Activated T-cell treated with anti-CD3 and anti-CD28 coated beads, Interleukin-2, amount 50 U/mL, for 72 hours (primary cell): ENCODE measurements around the gene PCCA. TPM values are rescaled to one million over a fixed set of nuclear protein-coding genes. Genes with fewer than 3 reads are reported as not detected.
A peak's percentile ranks its signal among the peaks of the same experiment; 100 is the strongest.

Experiments used
- ATAC-seq, 2 donors: fragments of 150-1000 bp; cut with Tn5 transposase; replicated peaks in 1 of 2; 2 replicates each; pipeline ENCODE4 v1.10.0; 2021; ENCODE audit warnings: moderate library complexity in 2 of 2, mild to moderate bottlenecking in 1 of 2
- DNase-seq, 2 donors: peaks; one replicate each; pipeline ENCODE4 v3.0.0; 2021 to 2022; ENCODE audit warnings: mixed read lengths in 1 of 2
- H3K27ac Mint-ChIP-seq: one replicate; pipeline ENCODE4 v1.8.0; 2022; ENCODE audit warnings: mild to moderate bottlenecking, moderate library complexity, mixed read lengths
- H3K27me3 Mint-ChIP-seq: one replicate; pipeline ENCODE4 v1.8.0; 2022; ENCODE audit warnings: low read depth, mixed read lengths
- H3K36me3 Mint-ChIP-seq, 2 donors: one replicate each; pipeline ENCODE4 v1.8.0; 2022; ENCODE audit warnings: mixed read lengths in 2 of 2, mild to moderate bottlenecking in 1 of 2; ENCODE audit not compliant: insufficient read depth in 2 of 2
- H3K4me1 Mint-ChIP-seq: one replicate; pipeline ENCODE4 v1.8.0; 2022; ENCODE audit warnings: low read depth, mixed read lengths
- H3K4me3 Mint-ChIP-seq, 2 donors: one replicate each; pipeline ENCODE4 v1.8.0; 2022; ENCODE audit warnings: mild to moderate bottlenecking in 2 of 2, mixed read lengths in 2 of 2, moderate library complexity in 2 of 2
- H3K9me3 Mint-ChIP-seq, 2 donors: one replicate each; pipeline ENCODE4 v1.8.0; 2022; ENCODE audit warnings: mixed read lengths in 2 of 2
- total RNA-seq, 2 donors: library from RNA; stranded (reverse); gene quantifications; one replicate each; pipeline ENCODE4 v1.2.3, GENCODE V29; 2022

PCCA gene
- total RNA-seq, 2 donors from 2014 or later: 10.5 to 16.9 TPM

GRCh38 chr13:100333141-100333540 lies 244.2 kb downstream of the PCCA start:
- no peak for ATAC-seq

DNA sequence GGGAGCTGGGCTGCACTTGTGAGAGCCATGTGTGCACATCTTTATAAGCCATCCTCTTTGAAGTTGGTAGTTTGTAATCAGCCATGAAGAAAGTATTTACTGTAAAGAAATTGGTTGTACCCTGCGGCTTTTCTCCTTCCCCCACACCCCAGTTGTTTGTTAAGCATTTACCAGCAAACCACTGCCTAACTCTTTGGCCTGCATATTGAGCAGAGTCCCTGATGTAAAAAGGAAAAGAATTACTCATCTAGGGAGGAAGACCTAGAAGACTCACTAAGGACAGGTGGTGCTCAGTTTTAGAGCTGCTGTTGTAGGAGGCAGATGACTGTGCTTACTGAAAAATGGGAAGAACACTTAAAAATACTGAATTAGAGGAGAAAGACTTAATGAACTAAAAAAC lies 245.3 kb downstream of the PCCA start:
- Mint-ChIP-seq H3K4me3 (no peak overlapping the region), H3K36me3 (peaks cover 4 to 6% of the 10 kb centered on the region in 2 donors), H3K27ac (no peak overlapping the region), H3K27me3 (no peaks in the 10 kb centered on the region), H3K4me1 (no peaks in the 10 kb centered on the region), H3K9me3 (peaks cover 5 to 6% of the 10 kb centered on the region in 2 donors)
- ATAC-seq: peak in 1 of 2 donors; percentile 49
- no peak for DNase-seq

More at GRCh38 chr13:100333141-100333540, 244.2 kb downstream of the PCCA start:
- Mint-ChIP-seq H3K4me1 (no peaks in the 10 kb centered on the region), H3K36me3 (peaks cover 7 to 8% of the 10 kb centered on the region in 2 donors), H3K4me3 (no peak overlapping the region), H3K27me3 (no peaks in the 10 kb centered on the region), H3K27ac (no peak overlapping the region), H3K9me3 (peaks cover 5 to 6% of the 10 kb centered on the region in 2 donors)
- DNase-seq: no peak

- no peak for DNase-seq
- Mint-ChIP-seq H3K27ac (no peak overlapping the region), H3K27me3 (no peaks in the 10 kb centered on the region), H3K9me3 (peaks cover 5 to 6% of the 10 kb centered on the region in 2 donors), H3K4me3 (no peak overlapping the region), H3K36me3 (peaks cover 4 to 5% of the 10 kb centered on the region in 2 donors), H3K4me1 (peaks cover 17% of the 10 kb centered on the region)
- no peak for ATAC-seq
Observed at GRCh38 chr13:100336795-100337516, 248.1 kb downstream of the PCCA start.

- Mint-ChIP-seq H3K9me3 (peaks cover 5 to 6% of the 10 kb centered on the region in 2 donors), H3K4me1 (peaks cover 17% of the 10 kb centered on the region), H3K4me3 (no peak overlapping the region), H3K27me3 (no peaks in the 10 kb centered on the region), H3K27ac (no peak overlapping the region), H3K36me3 (peaks cover 4 to 5% of the 10 kb centered on the region in 2 donors)
- DNase-seq: no peak
- ATAC-seq: no peak
Observed at GRCh38 chr13:100338275-100338674, 249.4 kb downstream of the PCCA start.

DNA sequence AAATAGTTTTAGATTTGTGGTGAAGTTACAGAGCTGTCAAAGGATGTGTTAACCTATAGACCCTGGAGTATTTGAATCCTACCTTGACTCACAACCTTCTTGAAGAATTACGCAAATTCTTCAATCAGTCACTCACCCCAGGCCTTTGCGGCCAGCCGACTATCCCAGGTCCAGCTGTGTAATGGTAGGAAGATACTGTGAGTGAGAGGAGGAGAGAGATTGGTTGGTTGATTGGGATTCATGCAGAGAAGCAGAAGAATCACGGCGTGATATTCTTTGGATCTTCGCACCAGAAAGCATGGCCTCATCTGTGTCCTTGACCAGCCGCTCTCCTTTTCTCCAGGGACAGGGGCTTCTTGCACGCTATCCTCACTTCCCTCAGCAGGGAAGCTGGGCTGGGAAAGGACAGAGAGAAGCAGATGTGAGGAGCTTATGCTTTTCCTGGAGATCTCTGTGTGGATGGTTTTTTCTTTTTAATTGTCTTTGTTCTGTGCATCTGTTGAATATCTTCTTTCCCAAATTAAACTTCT lies 250.6 kb downstream of the PCCA start:
- Mint-ChIP-seq H3K36me3 (peaks cover 1% of the 10 kb centered on the region in 2 donors), H3K27ac (no peak overlapping the region), H3K9me3 (peaks cover under 1 to 1% of the 10 kb centered on the region in 2 donors), H3K4me1 (peaks cover 17% of the 10 kb centered on the region), H3K27me3 (no peaks in the 10 kb centered on the region), H3K4me3 (no peak overlapping the region)
- ATAC-seq (no peak), DNase-seq (no peak)

DNA sequence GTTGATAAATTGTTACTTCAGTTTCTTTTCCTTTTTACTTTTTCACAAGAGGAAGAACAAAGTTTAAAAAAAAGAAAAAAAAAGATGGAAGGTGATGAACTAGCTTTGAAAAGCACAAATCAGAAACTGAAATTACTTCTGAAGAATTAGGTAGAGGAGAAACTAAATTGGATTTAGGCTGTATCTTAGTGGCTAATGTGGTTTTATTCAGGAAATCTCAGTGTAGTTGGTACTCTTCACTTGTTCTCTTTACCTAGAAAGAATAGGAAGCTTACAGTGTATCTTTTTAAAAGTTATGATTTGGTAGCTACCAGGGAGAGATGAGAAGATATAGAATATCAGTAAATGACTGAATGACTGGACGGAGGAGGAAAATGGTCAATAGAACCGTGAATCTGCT lies 252.0 kb downstream of the PCCA start:
- no peak overlapping the region for H3K27ac Mint-ChIP-seq

DNA sequence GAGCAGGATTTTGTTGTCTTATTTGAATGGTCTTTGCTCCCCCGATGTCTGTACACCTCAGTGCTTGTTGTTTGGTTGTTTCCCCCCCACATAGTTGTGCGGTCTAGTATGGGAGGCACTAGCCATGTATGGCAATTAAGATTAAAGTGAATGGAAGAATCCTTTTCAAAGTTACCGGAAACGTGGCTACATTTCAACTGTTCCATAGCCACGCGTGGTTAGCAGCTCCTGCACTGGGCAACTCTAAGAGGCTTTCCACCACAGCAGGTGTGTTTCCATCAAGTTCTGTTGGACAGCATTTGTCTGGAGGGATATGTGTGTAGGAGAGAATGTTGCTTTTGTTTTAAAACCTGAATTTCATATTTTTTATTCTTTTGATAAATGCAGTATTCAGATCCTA lies 252.4 kb downstream of the PCCA start:
- no peaks in the 10 kb centered on the region for H3K36me3 Mint-ChIP-seq
- no peak overlapping the region for H3K27ac Mint-ChIP-seq
- DNase-seq (no peak), ATAC-seq (no peak)
- no peak overlapping the region for H3K4me3 Mint-ChIP-seq
- no peaks in the 10 kb centered on the region for H3K9me3 Mint-ChIP-seq
- peaks cover 17% of the 10 kb centered on the region for H3K4me1 Mint-ChIP-seq
- no peaks in the 10 kb centered on the region for H3K27me3 Mint-ChIP-seq

More for the DNA sequence above, 252.0 kb downstream of the PCCA start:
- DNase-seq: no peak
- no peaks in the 10 kb centered on the region for H3K27me3 Mint-ChIP-seq
- H3K4me1 Mint-ChIP-seq: peaks cover 17% of the 10 kb centered on the region
- no peaks in the 10 kb centered on the region for H3K36me3 Mint-ChIP-seq
- no peaks in the 10 kb centered on the region for H3K9me3 Mint-ChIP-seq
- no peak overlapping the region for H3K4me3 Mint-ChIP-seq
- no peak for ATAC-seq

- no peak for ATAC-seq
- no peak for DNase-seq
- no peak overlapping the region for H3K27ac Mint-ChIP-seq
- peaks cover 17% of the 10 kb centered on the region for H3K4me1 Mint-ChIP-seq
- no peaks in the 10 kb centered on the region for H3K36me3 Mint-ChIP-seq
- H3K9me3 Mint-ChIP-seq: no peaks in the 10 kb centered on the region
- no peaks in the 10 kb centered on the region for H3K27me3 Mint-ChIP-seq
- H3K4me3 Mint-ChIP-seq: no peak overlapping the region
Observed at GRCh38 chr13:100344544-100344943, 255.7 kb downstream of the PCCA start.

GRCh38 chr13:100347968-100348367 lies 259.1 kb downstream of the PCCA start:
- Mint-ChIP-seq H3K36me3 (no peaks in the 10 kb centered on the region), H3K27me3 (no peaks in the 10 kb centered on the region), H3K27ac (no peak overlapping the region), H3K4me3 (no peak overlapping the region), H3K9me3 (no peaks in the 10 kb centered on the region), H3K4me1 (no peaks in the 10 kb centered on the region)
- DNase-seq (no peak), ATAC-seq (no peak)

- no peaks in the 10 kb centered on the region for H3K27me3 Mint-ChIP-seq
- no peaks in the 10 kb centered on the region for H3K4me1 Mint-ChIP-seq
- no peaks in the 10 kb centered on the region for H3K36me3 Mint-ChIP-seq
- ATAC-seq: no peak
- H3K27ac Mint-ChIP-seq: no peak overlapping the region
- no peak overlapping the region for H3K4me3 Mint-ChIP-seq
- DNase-seq: no peak
- H3K9me3 Mint-ChIP-seq: no peaks in the 10 kb centered on the region
Observed at GRCh38 chr13:100349594-100349993, 260.7 kb downstream of the PCCA start.

- Mint-ChIP-seq H3K27ac (no peak overlapping the region), H3K27me3 (no peaks in the 10 kb centered on the region), H3K36me3 (no peaks in the 10 kb centered on the region), H3K9me3 (no peaks in the 10 kb centered on the region), H3K4me1 (no peaks in the 10 kb centered on the region), H3K4me3 (no peak overlapping the region)
- ATAC-seq: no peak
- DNase-seq: no peak
Observed at GRCh38 chr13:100350601-100351000, 261.7 kb downstream of the PCCA start.

GRCh38 chr13:100356426-100356825 lies 267.5 kb downstream of the PCCA start:
- H3K4me3 Mint-ChIP-seq: no peak overlapping the region
- DNase-seq (no peak), ATAC-seq (no peak)
- H3K36me3 Mint-ChIP-seq: peaks cover 0 to 3% of the 10 kb centered on the region in 2 donors
- no peaks in the 10 kb centered on the region for H3K9me3 Mint-ChIP-seq
- no peaks in the 10 kb centered on the region for H3K4me1 Mint-ChIP-seq
- H3K27me3 Mint-ChIP-seq: no peaks in the 10 kb centered on the region
- H3K27ac Mint-ChIP-seq: no peak overlapping the region

- DNase-seq (no peak), ATAC-seq (no peak)
- H3K4me3 Mint-ChIP-seq: no peak overlapping the region
- H3K27ac Mint-ChIP-seq: no peak overlapping the region
- H3K9me3 Mint-ChIP-seq: no peaks in the 10 kb centered on the region
- no peaks in the 10 kb centered on the region for H3K4me1 Mint-ChIP-seq
- H3K27me3 Mint-ChIP-seq: no peaks in the 10 kb centered on the region
- peaks cover 0 to 3% of the 10 kb centered on the region in 2 donors for H3K36me3 Mint-ChIP-seq
Observed at GRCh38 chr13:100356889-100357288, 268.0 kb downstream of the PCCA start.

DNA sequence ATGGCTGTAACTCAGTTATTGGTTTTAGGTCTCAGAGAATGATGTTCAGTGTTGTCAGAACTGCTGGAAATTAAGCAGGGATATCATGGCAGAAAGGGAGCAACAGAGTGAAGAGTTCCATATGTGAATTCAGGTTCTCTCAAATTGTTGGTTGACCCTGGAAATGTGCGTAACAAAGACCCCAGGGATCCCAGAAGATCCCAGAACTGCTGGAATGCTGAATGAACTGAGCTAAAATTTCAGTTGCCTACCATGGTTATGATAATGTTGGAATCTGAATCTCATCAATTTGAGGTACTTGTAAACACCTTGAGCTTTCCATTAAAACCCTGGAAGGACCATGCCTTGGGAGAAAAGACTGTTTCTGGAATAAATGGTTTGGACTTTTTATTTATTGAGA lies 268.9 kb downstream of the PCCA start:
- no peak for DNase-seq

More for the DNA sequence above, 268.9 kb downstream of the PCCA start:
- Mint-ChIP-seq H3K4me1 (no peaks in the 10 kb centered on the region), H3K27ac (no peak overlapping the region), H3K4me3 (no peak overlapping the region), H3K36me3 (peaks cover 0 to 3% of the 10 kb centered on the region in 2 donors), H3K9me3 (no peaks in the 10 kb centered on the region), H3K27me3 (no peaks in the 10 kb centered on the region)
- ATAC-seq: no peak
